CD4-positive, alpha-beta T cell treated with Interleukin-4 for 4 hours (primary cell): ENCODE data around the gene FAM149A.

ENCODE experiments used
- DNase-seq: peaks from one replicate; pipeline ENCODE4 v3.0.0-alpha.2; 2020

Gene FAM149A

DNA sequence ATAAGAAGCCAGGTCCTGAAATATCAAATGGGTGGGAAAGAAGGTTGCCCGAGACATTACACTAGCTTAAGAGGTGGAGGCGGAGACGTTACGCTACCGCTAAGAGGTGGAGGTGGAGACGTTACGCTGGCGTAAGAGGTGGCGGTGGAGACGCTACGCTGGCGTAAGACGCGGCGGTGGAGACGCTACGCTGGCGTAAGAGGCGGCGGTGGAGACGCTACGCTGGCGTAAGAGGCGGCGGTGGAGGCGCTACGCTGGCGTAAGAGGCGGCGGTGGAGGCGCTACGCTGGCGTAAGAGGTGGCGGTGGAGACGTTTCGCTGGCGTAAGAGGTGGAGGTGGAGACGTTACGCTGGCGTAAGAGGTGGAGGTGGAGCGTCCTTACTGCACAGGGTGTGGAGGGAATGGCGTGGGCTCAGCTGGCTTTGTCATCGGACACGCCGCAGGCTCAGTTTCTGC, 99.6 kb downstream of the FAM149A start:
- DNase-seq, result no peak

DNA sequence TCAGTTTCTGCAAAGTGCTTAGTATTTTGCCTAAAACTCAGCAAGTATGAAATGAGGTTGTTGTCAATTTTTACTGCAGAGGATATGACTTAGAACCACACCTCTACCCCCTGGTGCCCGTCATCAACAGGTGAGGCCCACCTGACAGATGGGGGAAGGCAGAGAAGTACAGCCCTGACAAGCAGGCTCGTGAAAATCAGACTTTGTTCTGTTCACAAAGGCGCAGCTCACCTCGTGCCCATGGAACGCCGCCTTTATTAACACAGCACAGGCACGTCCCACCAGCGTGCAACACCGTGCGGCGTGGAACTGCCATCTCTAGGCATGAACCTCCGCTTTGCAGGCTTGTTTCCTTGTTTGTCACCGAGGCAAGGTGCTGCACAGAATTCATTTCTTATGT, 100.2 kb downstream of the FAM149A start:
- DNase-seq, result no peak

DNA sequence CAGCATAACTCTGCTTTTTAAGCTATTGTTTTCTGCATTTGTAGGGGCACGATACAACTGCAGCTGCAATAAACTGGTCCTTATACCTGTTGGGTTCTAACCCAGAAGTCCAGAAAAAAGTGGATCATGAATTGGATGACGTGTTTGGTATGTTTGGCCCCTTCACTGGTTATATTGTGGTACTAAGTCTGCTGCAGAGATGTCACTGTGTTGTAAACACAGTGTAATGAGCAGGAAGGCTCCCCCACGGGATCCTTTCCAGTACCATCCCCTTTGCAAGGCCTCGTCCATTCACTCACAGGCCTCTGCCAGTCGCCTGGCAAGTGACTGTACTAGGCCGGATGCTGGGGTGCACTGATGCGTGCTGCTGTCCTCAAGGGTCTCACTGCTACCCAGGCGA, 100.7 kb downstream of the FAM149A start:
- DNase-seq, result no peak

DNA sequence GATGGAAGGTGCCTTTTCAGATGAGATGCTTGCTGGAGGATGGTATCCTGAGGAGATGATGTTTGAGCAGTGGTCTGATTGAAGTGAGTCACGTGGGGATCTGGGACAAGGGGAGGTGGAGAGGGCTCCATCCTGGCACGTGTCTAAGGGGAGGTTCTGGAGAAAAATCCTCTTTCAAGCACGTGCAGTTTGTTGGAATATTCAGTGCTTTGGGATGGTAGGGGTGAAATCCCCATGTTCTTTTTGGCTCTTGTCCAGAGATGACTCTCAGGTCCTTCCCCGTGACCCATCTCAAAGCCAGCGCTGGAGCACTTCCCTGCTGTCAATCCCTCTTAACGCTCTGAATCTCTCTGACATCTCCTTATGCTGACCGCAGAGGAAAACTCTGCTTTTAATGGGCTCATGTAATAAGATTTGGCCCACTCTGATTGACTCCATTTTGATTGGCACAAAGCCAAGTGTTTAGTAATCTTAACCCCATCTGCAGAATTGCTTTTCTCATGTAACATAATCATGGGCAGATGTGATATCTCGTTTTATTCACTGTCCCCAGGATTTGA, 112.0 kb downstream of the FAM149A start:
- no peak for DNase-seq

DNA sequence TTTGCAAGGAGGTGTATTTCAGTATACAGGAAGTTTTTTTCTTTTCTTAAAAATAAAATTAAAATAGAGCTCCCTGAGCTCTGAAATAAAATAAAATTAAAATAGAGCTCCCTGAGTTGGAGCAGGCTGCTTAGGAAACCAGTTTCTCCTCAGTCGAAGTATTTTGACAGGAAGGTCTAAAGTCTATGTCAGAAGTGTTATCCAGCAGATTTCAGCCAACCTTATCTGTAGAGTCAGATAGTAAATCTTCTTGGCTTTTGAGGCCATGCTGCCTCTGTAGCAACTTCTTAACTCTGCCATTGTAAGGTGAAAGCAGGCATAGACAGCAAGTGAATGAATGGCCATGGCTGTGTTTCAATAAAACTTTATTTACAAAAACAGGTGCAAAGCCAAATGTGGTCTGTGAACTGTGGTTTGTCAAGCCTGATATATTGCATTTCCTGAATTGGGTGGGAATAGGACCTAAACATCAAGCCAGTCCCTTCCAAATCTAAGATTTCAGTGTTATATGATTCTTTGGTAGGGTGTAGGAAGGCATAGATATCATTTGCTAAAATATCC, 113.3 kb downstream of the FAM149A start:
- no peak for DNase-seq

DNA sequence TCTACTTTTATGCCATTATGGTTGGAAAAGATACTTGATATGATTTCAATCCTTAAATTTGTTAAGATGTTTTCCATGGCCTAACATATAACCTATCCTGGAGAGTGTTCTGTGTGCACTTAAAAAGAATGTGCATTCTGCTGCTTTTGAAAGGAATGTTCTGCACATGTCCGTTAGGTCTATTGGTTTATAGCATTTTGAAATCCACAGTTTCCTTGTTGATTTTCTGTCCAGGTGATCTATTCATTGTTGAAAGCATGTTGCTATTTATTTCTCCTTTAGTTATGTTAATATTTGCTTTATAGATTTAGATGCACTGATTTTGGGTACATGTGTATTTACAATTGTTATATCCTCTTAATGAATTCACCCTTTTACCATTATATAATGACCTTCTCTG, 117.1 kb downstream of the FAM149A start:
- no peak for DNase-seq
